Hepatocyte (in vitro differentiated cells): ENCODE measurements around the gene SPATS2. TPM values are rescaled to one million over a fixed set of nuclear protein-coding genes. Genes with fewer than 3 reads are reported as not detected.

Source experiments
- DNase-seq: peaks from one replicate; pipeline ENCODE4 v3.0.0-alpha.2; 2016; ENCODE audit warnings: low spot score
- H2AFZ ChIP-seq: fragments of 200-600 bp; sonication (generic); 2 replicates; pipeline ENCODE4 v1.6.0; 2016; ENCODE audit warnings: antibody characterized with exemption, mild to moderate bottlenecking
- H3K27ac ChIP-seq: fragments of 200-600 bp; sonication (generic); 2 replicates; pipeline ENCODE4 v1.5.1; 2016; ENCODE audit warnings: mild to moderate bottlenecking
- H3K27me3 ChIP-seq: fragments of 200-600 bp; sonication (generic); 2 replicates; pipeline ENCODE4 v1.6.1; 2016
- H3K36me3 ChIP-seq: fragments of 200-600 bp; sonication (generic); replicated peaks from 2 replicates; pipeline ENCODE4 v1.5.1; 2016; ENCODE audit warnings: low read depth; ENCODE audit not compliant: insufficient read depth
- H3K4me1 ChIP-seq: fragments of 200-600 bp; sonication (generic); 2 replicates; pipeline ENCODE4 v1.5.1; 2016; ENCODE audit warnings: mild to moderate bottlenecking, moderate library complexity; ENCODE audit not compliant: insufficient read depth
- H3K4me2 ChIP-seq: fragments of 200-600 bp; sonication (generic); 2 replicates; pipeline ENCODE4 v1.6.0; 2016
- H3K4me3 ChIP-seq: fragments of 200-600 bp; sonication (generic); 2 replicates; pipeline ENCODE4 v1.5.1; 2016; ENCODE audit warnings: mild to moderate bottlenecking
- H3K79me2 ChIP-seq: fragments of 200-600 bp; sonication (generic); 2 replicates; pipeline ENCODE4 v1.6.0; 2017; ENCODE audit warnings: mild to moderate bottlenecking
- H3K9me2 ChIP-seq: fragments of 200-600 bp; sonication (generic); replicated peaks from 2 replicates; pipeline ENCODE4 v1.6.0; 2017; ENCODE audit warnings: mild to moderate bottlenecking; ENCODE audit not compliant: insufficient read depth
- H3K9me3 ChIP-seq: fragments of 200-600 bp; sonication (generic); 2 replicates; pipeline ENCODE4 v1.5.1; 2016; ENCODE audit warnings: low read depth, mild to moderate bottlenecking
- H4K20me1 ChIP-seq: fragments of 200-600 bp; sonication (generic); 2 replicates; pipeline ENCODE4 v1.6.0; 2016; ENCODE audit warnings: mild to moderate bottlenecking; ENCODE audit not compliant: insufficient read depth, poor library complexity, severe bottlenecking
- CTCF ChIP-seq: fragments of 200-600 bp; sonication (generic); IDR thresholded peaks from 2 replicates; pipeline ENCODE4 v1.5.1; 2016; ENCODE audit warnings: antibody characterized with exemption, mild to moderate bottlenecking; ENCODE audit not compliant: poor library complexity
- EZH2 ChIP-seq: fragments of 200-600 bp; sonication (generic); IDR thresholded peaks from 2 replicates; pipeline ENCODE4 v1.6.1; 2016; ENCODE audit warnings: antibody characterized with exemption, mild to moderate bottlenecking, borderline replicate concordance
- EZH2phosphoT487 ChIP-seq: fragments of 200-600 bp; sonication (generic); IDR thresholded peaks from one replicate; pipeline ENCODE4 v1.6.1; 2018; ENCODE audit warnings: antibody characterized with exemption, mild to moderate bottlenecking, low read depth, moderate library complexity; ENCODE audit not compliant: unreplicated experiment, severe bottlenecking
- WGBS: methylation state at CpG from one replicate; pipeline ENCODE4 v1.1.6; 2016; ENCODE audit warnings: low lambda C conversion rate; ENCODE audit errors: missing lambda C conversion rate; 5-methylcytosine and 5-hydroxymethylcytosine counted together
- polyA plus RNA-seq: library from polyadenylated mRNA; unstranded; fragments of >200 nt; fragmentation: Nextera tagmentation; extraction: Ambion mirVana; gene quantifications from 2 replicates; pipeline ENCODE4 v1.2.1, GENCODE V29; 2016
- total RNA-seq: library from RNA; depleted of rRNA; stranded (reverse); fragments of >200 nt; gene quantifications from 2 replicates; pipeline ENCODE4 v1.2.3, GENCODE V29; 2014

SPATS2 gene
- total and polyA plus RNA-seq, 2 experiments from 2014 or later: 24.9 to 39.8 TPM

- Histone ChIP-seq H3K9me2 (no peaks in the 10 kb centered on the region), H4K20me1 (no peaks in the 10 kb centered on the region), H3K79me2 (no peaks in the 10 kb centered on the region), H3K4me2 (no peak overlapping the region), H2AFZ (no peak overlapping the region), H3K27me3 (peaks cover 11% of the 10 kb centered on the region), H3K9me3 (no peaks in the 10 kb centered on the region), H3K27ac (no peak overlapping the region), H3K4me1 (peaks cover 8% of the 10 kb centered on the region), H3K36me3 (no peaks in the 10 kb centered on the region), H3K4me3 (no peak overlapping the region)
- DNase-seq: no peak
- 77% methylated on average over 9 of the region's 9 CpGs for WGBS
- TF ChIP-seq EZH2 (no peak), EZH2phosphoT487 (no peak), CTCF (no peak)
Measured at GRCh38 chr12:49552425-49552824, 185.2 kb downstream of the SPATS2 start.

DNA sequence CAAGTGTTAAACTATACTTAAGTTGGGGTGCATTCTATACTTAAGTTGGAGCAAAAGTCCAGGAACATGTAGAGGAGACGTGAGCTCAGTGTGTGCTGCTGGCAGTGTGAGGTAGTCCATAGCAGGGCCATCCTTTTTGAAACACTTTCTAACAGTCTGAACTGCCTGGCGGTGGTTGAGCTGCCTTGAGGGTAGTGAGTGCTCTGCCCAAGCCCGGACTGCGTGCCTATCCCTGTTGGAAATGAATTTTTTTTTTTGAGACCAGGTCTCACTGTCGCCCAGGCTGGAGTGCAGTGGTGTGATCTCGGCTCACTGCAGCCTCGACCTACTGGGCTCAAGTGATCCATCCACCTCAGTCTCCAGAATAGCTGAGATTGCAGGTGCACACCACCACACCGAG is 185.6 kb downstream of the SPATS2 start:
- H3K4me2 ChIP-seq: no peak overlapping the region
- TF ChIP-seq EZH2phosphoT487: no peak
- no peaks in the 10 kb centered on the region for H3K36me3 ChIP-seq
- no peaks in the 10 kb centered on the region for H4K20me1 ChIP-seq
- H3K4me3 ChIP-seq: no peak overlapping the region
- WGBS: 90% methylated on average over 8 of the region's 8 CpGs
- H3K9me2 ChIP-seq: no peaks in the 10 kb centered on the region
- no peak overlapping the region for H3K27ac ChIP-seq
- H3K4me1 ChIP-seq: peaks cover 8% of the 10 kb centered on the region
- H3K79me2 ChIP-seq: no peaks in the 10 kb centered on the region
- H3K9me3 ChIP-seq: no peaks in the 10 kb centered on the region
- H3K27me3 ChIP-seq: peaks cover 11% of the 10 kb centered on the region
- DNase-seq: no peak
- no peak overlapping the region for H2AFZ ChIP-seq

GRCh38 chr12:49553512-49554088 is 186.3 kb downstream of the SPATS2 start:
- Histone ChIP-seq H3K27ac (no peak overlapping the region), H3K36me3 (no peaks in the 10 kb centered on the region), H3K4me3 (no peak overlapping the region), H3K9me2 (no peaks in the 10 kb centered on the region), H3K9me3 (no peaks in the 10 kb centered on the region), H2AFZ (no peak overlapping the region), H3K4me2 (no peak overlapping the region), H3K27me3 (peaks cover 5% of the 10 kb centered on the region), H4K20me1 (no peaks in the 10 kb centered on the region), H3K79me2 (no peaks in the 10 kb centered on the region), H3K4me1 (peaks cover 8% of the 10 kb centered on the region)
- 56% methylated on average over 2 of the region's 2 CpGs for WGBS
- DNase-seq: no peak
- TF ChIP-seq CTCF (peak; percentile 48), EZH2 (no peak)

DNA sequence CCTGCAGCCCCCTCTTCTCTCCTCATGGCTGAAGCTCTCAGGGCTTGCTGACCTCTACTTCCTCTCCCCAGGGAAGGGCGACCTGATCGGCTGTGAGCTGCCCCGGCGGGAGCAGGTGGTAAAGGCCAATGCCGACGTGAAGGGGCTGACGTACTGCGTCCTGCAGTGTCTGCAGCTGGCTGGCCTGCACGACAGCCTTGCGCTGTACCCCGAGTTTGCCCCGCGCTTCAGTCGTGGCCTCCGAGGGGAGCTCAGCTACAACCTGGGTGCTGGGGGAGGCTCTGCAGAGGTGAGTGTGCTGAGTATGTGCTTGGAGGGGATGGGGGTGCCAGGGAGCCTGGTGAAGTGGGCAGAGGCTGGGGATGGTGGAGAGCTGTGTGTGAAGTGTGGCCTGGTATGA is 187.0 kb downstream of the SPATS2 start:
- 87% methylated on average over 14 of the region's 15 CpGs for WGBS
- H4K20me1 ChIP-seq: no peaks in the 10 kb centered on the region
- no peak overlapping the region for H2AFZ ChIP-seq
- H3K79me2 ChIP-seq: no peaks in the 10 kb centered on the region
- no peak overlapping the region for H3K4me3 ChIP-seq
- H3K27ac ChIP-seq: no peak overlapping the region
- H3K9me3 ChIP-seq: no peaks in the 10 kb centered on the region
- no peaks in the 10 kb centered on the region for H3K36me3 ChIP-seq
- H3K27me3 ChIP-seq: no peaks in the 10 kb centered on the region
- H3K4me1 ChIP-seq: peaks cover 4% of the 10 kb centered on the region
- DNase-seq: no peak
- no peak for TF ChIP-seq CTCF
- no peak for TF ChIP-seq EZH2phosphoT487
- no peak for TF ChIP-seq EZH2
- H3K4me2 ChIP-seq: no peak overlapping the region
- no peaks in the 10 kb centered on the region for H3K9me2 ChIP-seq
